GM21447 (cell line): ENCODE data around the gene MKNK2.

Source experiments
- ATAC-seq: cut with Tn5 transposase; IDR thresholded peaks from one replicate; pipeline ENCODE4 v1.9.1; 2021; ENCODE audit not compliant: unreplicated experiment

The MKNK2 gene

GRCh38 chr19:2033115-2033824, 17.8 kb downstream of the MKNK2 start:
- no peak for ATAC-seq

GRCh38 chr19:2032296-2032941, 18.6 kb downstream of the MKNK2 start:
- no peak for ATAC-seq

GRCh38 chr19:2027361-2027760, 23.7 kb downstream of the MKNK2 start:
- no peak for ATAC-seq

- ATAC-seq = no peak
Observed at GRCh38 chr19:2026770-2027169, 24.3 kb downstream of the MKNK2 start.

- no peak for ATAC-seq
Observed at GRCh38 chr19:2022289-2022688, 28.8 kb downstream of the MKNK2 start.

GRCh38 chr19:2021453-2022140, 29.4 kb downstream of the MKNK2 start:
- no peak for ATAC-seq

- no peak for ATAC-seq
Observed at GRCh38 chr19:2018752-2019151, 32.3 kb downstream of the MKNK2 start.

GRCh38 chr19:2016041-2016807, 34.8 kb downstream of the MKNK2 start:
- ATAC-seq = no peak

GRCh38 chr19:2015608-2015950, 35.5 kb downstream of the MKNK2 start, which contains the start of gene BTBD2:
TSS of gene BTBD2 (minus strand) at chr19:2015714. CDS start at chr19:2015703, 11 bp downstream.
- no peak for ATAC-seq

GRCh38 chr19:2014731-2015607, 36.1 kb downstream of the MKNK2 start:
- ATAC-seq = no peak

- ATAC-seq = no peak
Observed at GRCh38 chr19:2014131-2014571, 36.9 kb downstream of the MKNK2 start.

- no peak for ATAC-seq
Observed at GRCh38 chr19:2013683-2013961, 37.4 kb downstream of the MKNK2 start.

GRCh38 chr19:2012941-2013682, 37.9 kb downstream of the MKNK2 start:
- no peak for ATAC-seq

- no peak for ATAC-seq
Observed at GRCh38 chr19:2011169-2011568, 39.9 kb downstream of the MKNK2 start.

GRCh38 chr19:2010135-2010668, 40.8 kb downstream of the MKNK2 start:
- no peak for ATAC-seq

- no peak for ATAC-seq
Observed at GRCh38 chr19:2003874-2004273, 47.2 kb downstream of the MKNK2 start.

- ATAC-seq = no peak
Observed at GRCh38 chr19:1999856-2000515, 51.1 kb downstream of the MKNK2 start.

GRCh38 chr19:1998712-1999708, 52.0 kb downstream of the MKNK2 start:
- no peak for ATAC-seq
